HG03469 (cell line): ENCODE data around the gene ATP5ME.

ENCODE experiments used
- ATAC-seq: cut with Tn5 transposase; IDR thresholded peaks from one replicate; pipeline ENCODE4 v1.9.1; 2021; ENCODE audit warnings: mild to moderate bottlenecking, moderate library complexity, moderate number of reproducible peaks; ENCODE audit not compliant: unreplicated experiment

Gene ATP5ME

DNA sequence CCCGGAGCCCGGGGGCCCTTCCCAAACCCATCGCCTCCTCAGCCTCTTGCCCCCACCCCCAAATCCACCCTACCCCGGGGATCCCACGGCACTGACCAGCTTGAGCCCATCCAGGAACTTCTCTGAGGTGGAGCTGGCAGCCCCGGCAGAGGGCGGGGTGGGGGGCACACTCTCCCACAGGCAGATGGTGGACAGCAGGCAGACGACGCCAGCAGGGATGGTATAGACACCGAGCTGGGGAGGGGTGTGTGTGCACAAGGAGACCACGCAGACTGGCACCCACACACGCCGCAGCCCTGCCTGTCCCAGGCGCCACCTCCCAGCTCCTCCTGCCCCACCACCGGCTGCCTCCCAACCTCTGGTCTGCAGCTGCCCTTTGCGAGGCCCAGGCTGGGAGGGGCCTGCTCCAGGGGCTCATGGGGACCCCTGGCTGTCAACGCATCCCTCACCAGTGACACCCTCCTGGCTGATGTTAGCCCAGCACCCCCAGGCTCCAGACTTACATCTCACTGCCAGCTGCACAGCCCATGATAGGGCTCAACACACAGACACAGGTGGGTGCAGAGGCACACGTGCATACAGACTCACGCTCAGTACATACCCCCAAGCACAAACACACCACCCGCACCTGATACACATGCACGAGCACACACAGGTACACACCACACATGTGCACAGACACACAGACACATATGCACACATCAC lies 10.7 kb upstream of the ATP5ME start:
- no peak for ATAC-seq

DNA sequence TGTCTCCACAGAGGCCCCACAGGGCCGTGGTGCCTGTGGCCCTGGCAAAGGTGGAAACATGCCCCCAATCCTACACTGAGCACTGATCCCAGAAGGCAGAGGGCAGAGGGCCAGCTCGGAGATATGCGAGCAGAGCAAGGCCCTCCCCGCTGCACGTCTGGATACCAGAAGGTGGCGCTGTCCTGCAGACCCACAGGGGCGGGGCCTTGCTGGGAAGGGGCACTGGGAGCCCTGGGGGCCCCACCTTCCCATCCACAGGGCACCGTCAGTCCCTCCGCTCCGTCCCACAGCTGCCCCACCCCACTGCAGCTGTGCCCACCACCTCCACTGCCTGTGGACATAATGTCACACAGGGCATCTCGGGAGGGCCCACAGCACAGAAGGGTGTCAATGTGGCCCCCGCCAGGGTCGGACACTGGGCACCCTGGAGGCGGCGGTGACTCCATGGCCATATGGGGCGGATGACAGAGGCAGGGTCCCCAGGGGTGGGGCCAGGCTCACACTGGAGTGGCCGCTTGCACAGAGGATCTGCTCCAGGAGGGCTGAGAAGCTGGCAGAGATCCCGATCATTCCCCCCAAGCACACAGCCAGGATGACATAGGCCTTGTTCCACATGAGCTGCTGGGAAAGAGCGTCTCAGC lies 10.0 kb upstream of the ATP5ME start:
- no peak for ATAC-seq

DNA sequence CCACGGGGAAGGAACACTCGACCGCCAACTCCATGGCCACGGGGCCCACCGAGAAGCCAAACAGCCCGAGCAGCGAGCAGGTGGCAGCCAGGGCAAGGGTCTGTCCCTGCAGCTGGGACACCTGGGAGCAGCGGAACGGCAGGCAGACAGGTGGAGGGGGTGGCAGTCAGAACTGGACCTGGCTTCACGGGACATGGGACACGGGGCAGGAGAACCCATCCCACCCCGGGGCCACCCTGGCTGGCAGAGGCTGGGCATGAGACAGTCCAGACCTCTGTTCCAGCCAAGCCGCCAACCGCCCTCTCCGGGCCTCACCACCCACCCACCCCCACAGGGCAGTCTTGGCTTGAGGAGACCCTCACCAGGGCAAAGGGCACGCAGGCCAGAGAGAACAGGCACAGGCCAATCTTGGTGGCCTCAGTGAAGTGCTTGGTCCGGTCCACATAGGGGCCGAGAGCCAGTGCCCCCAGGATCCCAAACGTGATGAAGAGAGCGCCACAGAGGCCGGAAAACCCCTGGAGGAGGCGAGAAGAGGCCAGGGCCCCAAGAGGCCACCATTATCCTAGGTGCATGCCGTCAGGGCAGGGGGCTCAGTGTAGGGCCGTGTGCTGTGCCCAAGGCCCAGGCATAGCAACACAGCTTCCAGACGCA lies 9.3 kb upstream of the ATP5ME start:
- no peak for ATAC-seq

DNA sequence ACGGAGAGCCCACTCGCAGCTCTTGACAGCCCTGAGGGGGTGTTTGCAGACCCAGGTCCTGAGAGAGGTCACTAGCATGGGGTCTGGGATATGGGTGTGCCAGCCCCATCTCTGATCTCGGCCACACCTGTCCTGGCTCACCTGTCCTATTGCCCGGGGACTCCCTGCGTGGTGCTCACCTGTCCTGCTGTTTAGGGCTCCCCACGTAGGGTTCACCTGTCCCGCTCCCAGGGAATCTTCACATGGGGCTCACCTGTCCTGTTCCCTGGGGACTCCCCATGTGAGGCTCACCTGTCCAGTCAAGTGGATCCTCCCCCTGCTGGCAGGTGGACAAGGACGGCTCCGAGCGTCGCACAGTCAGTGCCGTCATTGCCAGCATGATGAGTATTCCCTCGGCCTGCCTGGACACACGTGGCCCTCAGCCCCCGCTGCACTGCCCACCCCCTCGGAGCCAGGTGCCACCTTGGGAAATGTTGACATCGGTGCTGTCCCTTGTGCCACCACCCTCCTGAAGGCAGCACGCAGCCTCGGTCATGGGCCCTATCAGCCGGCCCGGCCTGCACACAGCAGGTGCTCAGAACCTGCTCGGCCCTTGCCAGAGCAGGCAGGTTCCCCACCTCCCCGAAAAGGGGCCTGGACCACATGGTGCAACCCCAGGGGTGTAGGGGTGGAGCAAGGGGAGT lies 8.6 kb upstream of the ATP5ME start:
- ATAC-seq, result no peak

DNA sequence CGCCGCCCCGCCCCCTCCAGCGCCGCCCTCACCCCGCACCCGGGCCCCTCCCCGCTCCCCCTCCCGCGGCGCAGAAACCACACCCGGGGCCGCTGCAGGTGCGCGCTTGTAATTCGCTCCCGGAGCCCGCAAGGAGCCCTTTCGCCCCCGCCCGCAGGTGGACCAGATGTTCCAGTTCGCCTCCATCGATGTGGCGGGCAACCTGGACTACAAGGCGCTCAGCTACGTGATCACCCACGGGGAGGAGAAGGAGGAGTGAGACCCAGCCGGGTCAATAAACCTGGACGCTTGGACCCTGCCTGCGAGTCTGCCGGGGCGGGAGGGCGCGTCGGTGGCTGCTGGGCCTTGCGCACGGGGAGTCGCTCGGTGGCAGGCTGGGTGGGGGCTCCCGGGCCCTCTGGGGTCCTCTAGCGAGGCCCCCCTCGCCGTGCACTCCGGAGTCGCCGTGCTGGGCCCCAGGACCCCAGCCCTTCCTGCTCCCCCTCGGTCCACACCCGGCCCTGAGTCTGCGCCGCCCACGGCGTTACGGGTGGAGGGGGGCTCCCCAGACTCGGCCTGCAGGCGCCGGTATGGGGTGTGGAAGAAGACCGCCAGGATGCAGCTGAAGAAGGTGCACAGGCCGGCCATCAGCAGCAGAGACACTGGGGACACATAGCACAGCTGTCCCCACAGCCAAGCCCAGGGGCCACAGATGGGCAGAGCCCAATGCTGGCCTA lies 7.8 kb upstream of the ATP5ME start:
- no peak for ATAC-seq

DNA sequence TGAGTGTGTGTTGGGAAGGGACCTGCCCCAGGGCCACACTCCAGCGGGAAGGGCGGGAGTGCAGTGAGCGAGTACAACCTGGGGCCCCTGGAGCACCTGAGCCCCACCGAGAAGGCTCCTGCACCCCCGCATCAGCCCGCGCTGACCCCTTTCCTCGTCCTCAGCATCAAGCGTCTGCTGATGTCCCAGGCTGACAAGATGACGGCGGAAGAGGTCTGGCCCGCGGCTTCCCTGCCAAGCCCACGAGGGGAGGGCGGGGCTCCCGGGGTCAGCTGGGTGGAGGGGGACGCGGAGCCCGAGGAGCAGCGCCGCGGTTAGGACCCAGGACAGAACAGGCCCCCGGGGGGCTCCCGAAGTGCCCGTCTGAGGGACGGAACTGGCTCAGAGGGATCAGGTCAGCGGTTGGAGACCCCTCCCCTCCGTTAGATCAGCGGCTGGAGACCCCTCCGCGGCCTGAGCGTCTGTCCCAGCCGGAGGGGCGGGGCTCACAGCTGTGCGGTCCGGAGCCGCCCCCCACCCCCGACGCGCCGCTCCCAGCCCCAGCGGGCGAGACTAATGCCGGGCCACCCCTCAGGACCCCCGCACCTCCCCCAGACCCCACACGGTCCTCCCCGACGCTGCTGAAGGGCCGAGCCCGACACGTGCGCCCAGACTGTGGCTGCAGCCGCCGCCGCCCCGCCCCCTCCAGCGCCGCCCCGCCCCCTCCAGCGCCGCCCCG lies 7.0 kb upstream of the ATP5ME start:
- ATAC-seq, result no peak

DNA sequence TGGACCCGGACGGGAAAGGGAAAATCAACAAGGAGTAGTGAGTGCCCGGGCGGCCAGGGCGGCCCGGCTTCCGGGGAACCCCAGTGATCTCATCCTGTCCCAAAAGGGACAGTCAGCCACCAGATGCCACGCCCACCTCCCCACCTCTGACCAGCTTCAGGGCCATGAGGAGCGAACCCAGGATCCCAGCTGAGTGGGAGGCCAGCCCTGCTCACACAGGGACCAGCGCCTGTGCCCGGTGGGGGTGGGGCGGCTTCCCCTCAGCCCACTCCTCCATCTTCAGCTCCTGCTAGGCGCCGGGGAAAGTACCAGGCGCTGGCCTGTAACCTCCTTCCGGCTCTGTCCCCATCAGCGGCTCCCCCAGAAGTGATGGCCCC lies 6.5 kb upstream of the ATP5ME start:
- no peak for ATAC-seq

DNA sequence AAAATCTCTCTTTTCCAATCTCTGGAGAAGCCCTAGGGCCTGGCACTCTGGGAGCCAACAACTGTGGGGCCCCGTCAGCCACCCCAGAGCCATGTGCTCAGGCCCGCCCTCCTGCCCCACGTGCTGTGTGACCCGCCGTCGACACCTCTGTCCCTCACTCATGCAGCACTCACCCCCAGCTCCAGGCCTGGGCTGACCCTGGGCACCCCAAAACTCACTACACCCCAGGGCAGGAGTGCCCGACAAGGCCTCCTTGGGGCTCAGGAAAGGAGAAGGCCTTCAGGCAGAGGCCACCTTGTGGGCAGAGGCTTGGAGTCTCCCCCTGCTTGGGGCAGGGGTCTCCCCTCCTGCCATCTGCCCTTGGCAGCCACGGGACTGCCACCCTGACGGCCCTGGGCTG lies 6.0 kb upstream of the ATP5ME start:
- ATAC-seq, result no peak

DNA sequence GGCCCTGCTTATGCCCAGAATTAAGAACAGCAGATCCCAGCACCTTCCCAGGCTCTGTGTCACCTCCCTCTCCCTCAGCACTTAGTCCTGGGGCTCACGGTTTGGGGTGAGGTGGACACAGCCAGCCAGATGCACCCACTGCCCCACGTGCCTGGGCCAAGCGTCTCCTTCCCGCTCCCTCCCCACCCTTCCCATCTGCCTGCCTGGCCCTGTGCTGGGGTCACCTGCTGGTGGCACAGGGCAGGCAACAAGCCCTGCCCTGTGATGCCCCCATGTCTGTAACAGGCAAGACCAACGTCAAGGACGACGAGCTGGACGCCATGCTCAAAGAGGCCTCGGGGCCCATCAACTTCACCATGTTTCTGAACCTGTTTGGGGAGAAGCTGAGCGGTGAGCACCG lies 5.6 kb upstream of the ATP5ME start:
- ATAC-seq, result no peak

DNA sequence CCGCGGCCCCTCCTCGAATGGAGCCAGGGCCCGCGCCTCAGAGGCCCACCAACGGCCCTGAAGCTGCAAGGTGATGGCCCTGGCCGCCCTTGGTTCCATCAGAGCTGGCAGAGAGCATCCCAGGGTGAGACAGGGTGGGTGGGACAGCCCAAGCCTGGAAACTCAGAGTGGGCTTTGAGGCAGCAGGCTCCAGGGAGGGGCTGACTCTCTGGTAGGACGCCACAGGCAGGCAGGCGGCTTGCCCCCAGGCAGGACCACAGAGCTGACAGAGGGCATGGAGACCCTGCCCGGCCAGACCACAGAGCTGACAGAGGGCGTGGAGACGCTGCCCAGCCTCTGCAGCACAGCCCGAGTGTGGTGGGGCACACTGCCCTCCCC lies 5.0 kb upstream of the ATP5ME start:
- ATAC-seq, result no peak

DNA sequence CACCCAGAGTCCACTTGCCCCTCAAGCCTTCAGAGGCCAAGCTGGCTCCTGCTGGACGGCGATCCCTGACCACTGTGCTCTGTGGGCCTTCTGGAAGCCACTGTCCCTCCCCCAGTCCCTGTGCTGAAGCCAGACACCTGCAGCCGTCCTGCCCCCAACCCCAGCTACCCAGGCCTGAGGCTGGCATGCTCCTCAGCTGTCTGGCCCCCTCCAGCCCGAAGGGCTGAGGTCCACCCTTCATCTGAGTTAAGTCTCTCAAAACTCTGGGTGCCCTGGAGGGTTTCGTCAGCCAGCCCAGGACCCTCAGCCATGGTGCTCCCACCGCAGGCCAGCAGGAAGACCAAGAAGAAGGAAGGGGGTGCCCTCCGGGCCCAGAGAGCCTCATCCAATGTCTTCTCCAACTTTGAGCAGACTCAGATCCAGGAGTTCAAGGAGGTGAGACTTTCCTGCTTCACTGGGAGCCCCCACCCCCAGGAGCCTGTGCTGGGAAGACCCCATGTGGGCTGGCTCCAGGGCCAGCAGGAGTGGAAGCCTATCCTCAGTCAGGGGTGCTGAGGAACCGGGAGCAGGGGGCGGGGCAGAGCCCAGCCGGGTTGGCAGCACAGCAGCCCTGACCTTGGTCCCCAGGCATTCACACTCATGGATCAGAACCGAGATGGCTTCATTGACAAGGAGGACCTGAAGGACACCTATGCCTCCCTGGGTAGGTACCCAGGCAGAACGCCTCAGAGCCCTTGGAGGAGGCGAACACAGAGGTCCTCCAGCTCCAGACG lies 4.4 kb upstream of the ATP5ME start:
- ATAC-seq, result no peak

DNA sequence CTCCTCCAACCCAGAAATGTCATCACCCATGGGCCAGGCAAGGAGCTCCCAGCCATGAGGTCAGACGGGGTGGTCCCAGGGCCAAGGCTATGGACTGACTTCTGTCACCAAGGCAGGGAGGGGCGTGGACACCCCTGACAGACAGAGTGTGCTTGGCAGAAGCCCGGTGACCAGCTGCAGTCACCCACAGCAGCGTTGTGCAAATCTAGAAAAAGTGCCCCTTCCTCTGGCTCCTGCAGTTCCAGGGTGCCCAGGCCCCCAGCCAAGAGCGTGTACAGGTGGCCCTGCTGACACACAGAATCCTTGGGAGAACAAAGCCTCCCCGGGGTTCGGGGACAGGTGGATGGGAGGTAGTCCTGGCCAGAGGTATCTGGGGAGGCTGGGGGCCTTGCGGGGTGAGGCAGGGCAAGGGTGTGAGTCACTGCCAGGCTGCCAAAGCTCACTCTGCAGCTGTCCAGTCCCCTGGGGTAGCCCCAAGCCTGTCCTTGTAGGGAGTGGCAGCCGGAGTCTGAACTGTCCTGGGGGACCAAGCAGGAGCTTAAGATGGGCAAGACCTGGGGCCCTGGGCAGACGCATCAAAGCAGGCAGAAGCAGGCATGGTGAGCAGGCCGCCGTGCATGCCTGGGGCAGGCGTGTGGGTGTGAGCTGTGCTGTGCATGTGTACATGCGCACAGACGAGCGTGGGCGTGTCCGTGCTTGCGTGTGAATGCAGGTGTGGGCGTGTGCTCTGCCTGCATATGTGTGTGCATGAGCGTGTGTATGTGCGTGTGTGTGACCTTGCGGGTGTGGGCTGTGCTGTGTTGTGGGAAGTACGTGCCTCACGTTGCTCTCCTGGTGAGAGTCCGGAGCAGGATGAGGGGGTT lies 3.6 kb upstream of the ATP5ME start:
- ATAC-seq, result no peak

DNA sequence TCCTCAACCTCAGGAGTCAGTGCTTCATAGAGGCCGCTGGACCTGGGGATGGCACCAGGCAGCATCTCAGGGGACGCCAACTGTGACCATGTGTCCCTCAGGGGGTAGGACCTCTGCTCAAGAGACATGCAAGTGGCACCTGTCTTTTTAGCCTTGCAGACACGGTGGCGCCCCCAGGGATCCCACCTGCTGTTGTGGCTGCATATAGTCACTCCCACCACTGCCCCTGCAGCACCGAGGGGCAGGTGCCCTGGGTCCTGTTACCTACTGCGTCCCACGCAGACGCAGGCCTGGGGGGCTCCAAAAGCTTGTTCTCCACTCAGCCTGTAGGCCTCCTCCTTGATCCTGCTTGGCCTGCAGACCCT lies 2.8 kb upstream of the ATP5ME start:
- ATAC-seq, result no peak

DNA sequence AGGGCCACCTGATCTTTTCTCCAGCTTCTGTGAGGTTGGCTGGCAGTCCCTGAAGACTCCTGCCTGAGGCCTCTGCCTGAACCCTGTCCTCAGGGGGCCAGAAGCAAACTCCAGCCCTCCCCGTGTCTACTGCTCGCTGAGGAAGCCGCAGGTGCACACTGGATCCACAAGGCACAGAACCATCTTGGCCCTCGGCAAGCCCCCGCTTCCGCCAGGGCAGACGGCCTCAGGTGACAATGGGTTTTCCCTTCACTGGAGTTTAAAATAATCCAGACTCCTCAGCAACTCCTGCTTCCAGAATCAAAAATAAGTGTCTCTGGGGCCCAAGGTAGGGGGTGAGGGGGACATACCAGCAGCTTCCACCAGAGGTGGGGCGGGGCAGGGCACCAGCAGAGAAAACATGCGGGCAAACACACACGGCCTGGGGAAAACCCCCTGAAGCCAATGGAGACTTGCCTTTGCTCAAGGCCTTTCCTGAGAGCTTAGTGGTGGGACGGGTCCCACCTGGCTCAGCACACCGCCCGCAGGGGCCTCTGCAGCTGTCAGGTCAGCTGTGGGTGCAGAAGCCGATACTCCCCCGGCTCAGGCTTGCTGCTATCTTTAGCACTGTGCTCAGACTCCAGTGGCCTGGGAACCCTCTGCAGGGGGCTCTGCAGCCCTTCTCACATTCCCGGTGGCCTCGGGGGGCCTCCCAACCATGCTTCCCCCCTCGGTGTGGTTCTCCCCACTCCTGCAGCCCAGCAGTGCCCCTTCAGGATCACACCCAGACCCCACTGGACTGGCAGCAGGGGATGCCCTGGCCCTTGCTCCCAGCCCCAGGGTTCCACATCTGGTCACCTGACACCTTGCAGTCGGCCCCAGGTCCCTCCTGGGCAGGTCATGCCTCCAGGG lies 2.1 kb upstream of the ATP5ME start:
- ATAC-seq, result no peak

DNA sequence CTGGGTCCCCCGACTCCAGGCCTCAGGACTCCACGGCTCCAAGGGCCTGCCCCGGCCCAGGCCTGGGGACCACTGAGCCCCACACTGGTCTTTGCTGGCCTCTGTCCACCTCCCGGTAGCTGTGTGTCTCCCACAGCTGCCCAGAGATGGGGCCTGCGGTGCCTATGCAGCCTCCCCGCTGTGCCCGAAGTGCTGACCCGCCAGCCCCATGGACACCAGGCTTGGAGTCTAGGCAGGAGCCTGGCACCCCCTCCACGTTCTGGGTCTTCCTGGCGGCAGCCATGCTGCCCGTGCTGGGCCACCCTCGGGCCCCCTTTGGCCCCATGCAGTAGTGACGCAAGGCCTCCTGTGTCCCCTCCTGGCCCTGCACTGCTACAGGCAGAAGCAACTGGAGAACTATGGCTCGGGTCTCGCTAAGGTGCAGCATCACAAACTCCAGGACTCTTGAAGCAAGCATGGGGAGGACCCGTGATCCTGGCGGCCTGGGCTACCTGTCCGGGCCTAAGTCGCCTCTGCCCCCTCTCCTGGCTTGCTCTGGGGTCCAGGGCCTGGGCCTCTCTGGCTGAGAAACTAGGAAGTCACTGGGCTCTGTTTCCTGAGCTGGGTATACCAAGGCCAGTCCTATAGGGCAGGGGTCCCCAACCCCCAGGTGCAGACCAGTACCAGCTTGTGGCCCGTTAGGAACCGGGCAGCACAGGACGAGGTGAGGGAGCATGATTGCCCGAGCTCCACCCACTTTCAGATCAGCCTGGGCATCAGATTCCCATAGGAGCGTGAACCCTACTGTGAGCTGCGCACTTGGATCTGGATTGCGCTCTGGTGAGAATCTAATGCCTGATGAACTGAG lies 1.2 kb upstream of the ATP5ME start:
- no peak for ATAC-seq

DNA sequence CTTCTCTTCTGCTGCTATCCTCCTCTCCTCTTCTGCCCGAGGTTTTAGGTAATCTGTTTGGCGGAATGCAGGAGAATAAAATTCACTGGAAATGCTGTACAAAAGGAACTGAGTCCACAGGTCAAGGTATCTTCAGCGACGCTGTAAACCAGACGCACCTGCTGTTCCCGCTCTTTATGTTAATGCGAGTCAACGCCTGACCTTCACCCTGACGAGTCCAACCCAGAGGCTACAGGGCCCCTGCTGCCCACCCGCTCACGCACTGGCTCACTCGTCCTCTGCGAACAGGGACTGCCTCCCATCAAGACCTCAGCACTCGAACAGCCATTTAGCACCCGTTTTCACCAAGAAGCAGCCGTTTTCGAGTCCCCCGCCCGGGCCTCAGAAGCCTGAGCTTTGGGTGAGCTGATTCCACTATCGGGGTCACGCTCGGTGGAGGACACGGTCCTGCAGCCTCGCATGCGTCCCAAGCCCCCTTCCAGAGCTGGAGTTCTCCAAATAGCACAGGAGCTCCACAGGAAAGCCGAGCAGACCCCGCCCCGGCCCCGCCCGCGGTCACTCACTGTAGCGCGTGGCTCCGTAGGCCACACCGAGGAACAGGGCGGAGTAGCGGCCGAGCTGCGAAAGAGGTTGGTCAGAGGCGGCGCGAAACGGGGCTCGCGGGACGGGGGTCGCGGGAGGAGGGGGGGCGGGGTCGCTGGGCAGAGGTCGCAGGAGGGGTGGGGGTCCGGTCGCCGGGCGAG lies 556 bp downstream of the ATP5ME start:
- no peak for ATAC-seq
